PFSK-1 (cell line): ENCODE measurements around the gene ZNF8.

Experiments used
- FOXP2 ChIP-seq: optimal IDR thresholded peaks from 2 replicates; pipeline ENCODE3; 2011; ENCODE audit warnings: borderline replicate concordance, control low read depth, inconsistent platforms; ENCODE audit not compliant: insufficient read depth; ENCODE audit errors: extremely low read length, extremely low read depth
- POLR2AphosphoS5 ChIP-seq: IDR thresholded peaks from 2 replicates; pipeline ENCODE4 v1.6.1; 2012; ENCODE audit warnings: low read depth, mild to moderate bottlenecking, control low read depth, low read length, moderate library complexity
- REST ChIP-seq, 2 experiments: IDR thresholded peaks; 2 replicates each; pipeline versions ENCODE4 v1.6.1 to v1.8.0; 2011 to 2012; ENCODE audit warnings: low read depth in 2 of 2, low read length in 2 of 2, control low read depth in 1 of 2, inconsistent platforms in 1 of 2, mild to moderate bottlenecking in 1 of 2, moderate library complexity in 1 of 2; ENCODE audit not compliant: insufficient read depth in 1 of 2
- SIN3A ChIP-seq: IDR thresholded peaks from 2 replicates; pipeline ENCODE4 v1.6.1; 2012; ENCODE audit warnings: mild to moderate bottlenecking, low read length, moderate library complexity, borderline replicate concordance; ENCODE audit not compliant: insufficient read depth
- TAF1 ChIP-seq: IDR thresholded peaks from 2 replicates; pipeline ENCODE4 v1.6.1; 2012; ENCODE audit warnings: low read length, control low read depth, borderline replicate concordance; ENCODE audit not compliant: insufficient read depth

ZNF8 gene

GRCh38 chr19:58252102-58252685 lies 26.6 kb upstream of the ZNF8 start:
- TF ChIP-seq POLR2AphosphoS5, result no peak
- TF ChIP-seq SIN3A, result no peak
- TF ChIP-seq TAF1, result no peak
- TF ChIP-seq FOXP2, result no peak
- TF ChIP-seq REST (IDR thresholded peaks at IDR 0.05; ENCODE audit: insufficient read depth in 1 of 2, low read depth in 2 of 2, low read length in 2 of 2), result no peak

GRCh38 chr19:58261600-58261967 lies 17.2 kb upstream of the ZNF8 start:
- TF ChIP-seq POLR2AphosphoS5 (no peak), SIN3A (no peak), REST (IDR thresholded peaks at IDR 0.05; ENCODE audit: insufficient read depth in 1 of 2, low read depth in 2 of 2, low read length in 2 of 2) (no peak), FOXP2 (no peak), TAF1 (no peak)

- TF ChIP-seq POLR2AphosphoS5 (peak; percentile 11; the same call in 1 of the 2 replicates), TAF1 (no peak)
These were observed 16.5 kb upstream of the ZNF8 start for GRCh38 chr19:58261968-58262921.

- TF ChIP-seq POLR2AphosphoS5, result no peak; the same call in 1 of the 2 replicates
- TF ChIP-seq SIN3A, result no peak
- TF ChIP-seq TAF1, result no peak
- no peak for TF ChIP-seq REST (IDR thresholded peaks at IDR 0.05; ENCODE audit: insufficient read depth in 1 of 2, low read depth in 2 of 2, low read length in 2 of 2)
- no peak for TF ChIP-seq FOXP2
These were observed 15.8 kb upstream of the ZNF8 start for GRCh38 chr19:58262922-58263296.

GRCh38 chr19:58265100-58265499 lies 13.7 kb upstream of the ZNF8 start:
- no peak for TF ChIP-seq TAF1
- no peak for TF ChIP-seq SIN3A
- TF ChIP-seq FOXP2, result no peak
- TF ChIP-seq POLR2AphosphoS5, result no peak
- no peak for TF ChIP-seq REST (IDR thresholded peaks at IDR 0.05; ENCODE audit: insufficient read depth in 1 of 2, low read depth in 2 of 2, low read length in 2 of 2)
